ENCODE data around the gene FAM222B.

Gene FAM222B

GRCh38 chr17:28734712-28735241, 107.8 kb downstream of the FAM222B start:
- TF ChIP-seq CTCF (IDR thresholded peaks at IDR 0.05), result no peak

- TF ChIP-seq CTCF (IDR thresholded peaks at IDR 0.05), result no peak
Observed at GRCh38 chr17:28733346-28733745, 109.2 kb downstream of the FAM222B start.

- no peak for TF ChIP-seq CTCF (IDR thresholded peaks at IDR 0.05)
Observed at GRCh38 chr17:28729950-28730330, 112.7 kb downstream of the FAM222B start.

DNA sequence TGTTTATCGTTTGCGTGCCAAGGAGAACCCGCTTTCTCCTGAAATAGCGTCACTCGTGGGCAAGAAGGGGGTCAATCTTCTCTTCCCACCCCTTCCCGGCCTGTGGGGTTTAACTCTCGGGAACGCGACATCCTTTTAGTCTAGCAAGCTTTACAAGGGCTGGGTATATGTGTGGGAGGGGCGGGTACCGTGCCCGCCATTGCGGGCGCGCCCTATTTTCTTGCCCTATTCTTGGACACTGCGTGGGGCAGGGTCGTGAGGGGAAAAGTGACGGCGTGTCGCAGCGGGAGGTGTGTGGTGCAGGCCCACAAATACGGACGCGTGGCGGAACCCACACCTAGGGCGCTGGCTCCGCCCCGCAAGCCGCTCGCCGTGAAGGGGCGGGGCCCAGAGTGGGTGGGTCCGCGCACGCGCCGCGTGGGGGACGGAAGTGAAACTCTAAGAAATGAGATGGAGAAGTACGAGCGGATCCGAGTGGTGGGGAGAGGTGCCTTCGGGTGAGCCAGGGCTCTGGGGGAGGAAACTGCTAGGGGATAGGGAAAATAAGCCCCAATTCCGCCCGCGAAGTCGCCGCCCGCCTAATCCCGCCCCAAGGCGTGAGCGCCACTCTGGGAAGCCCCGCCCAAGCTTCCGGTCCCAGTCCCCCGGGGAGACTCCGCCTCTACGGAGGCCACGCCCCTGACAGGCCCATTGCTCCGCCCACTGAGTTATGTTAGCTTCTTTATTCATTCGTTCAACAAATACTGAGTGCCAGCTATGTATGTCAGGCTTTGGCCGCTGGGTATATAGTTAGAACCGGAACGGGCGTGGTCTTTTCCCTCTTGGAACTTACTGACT, 114.0 kb downstream of the FAM222B start, which contains the start of gene NEK8:
Gene NEK8, plus strand, starts transcription at position 425 of the 837 bp plus-strand sequence. Its CDS starts 26 bp downstream, at position 451.
- no peak for TF ChIP-seq CTCF (IDR thresholded peaks at IDR 0.05)

GRCh38 chr17:28726627-28727491, 115.7 kb downstream of the FAM222B start:
- TF ChIP-seq CTCF (IDR thresholded peaks at IDR 0.05), result peak; percentile 99

DNA sequence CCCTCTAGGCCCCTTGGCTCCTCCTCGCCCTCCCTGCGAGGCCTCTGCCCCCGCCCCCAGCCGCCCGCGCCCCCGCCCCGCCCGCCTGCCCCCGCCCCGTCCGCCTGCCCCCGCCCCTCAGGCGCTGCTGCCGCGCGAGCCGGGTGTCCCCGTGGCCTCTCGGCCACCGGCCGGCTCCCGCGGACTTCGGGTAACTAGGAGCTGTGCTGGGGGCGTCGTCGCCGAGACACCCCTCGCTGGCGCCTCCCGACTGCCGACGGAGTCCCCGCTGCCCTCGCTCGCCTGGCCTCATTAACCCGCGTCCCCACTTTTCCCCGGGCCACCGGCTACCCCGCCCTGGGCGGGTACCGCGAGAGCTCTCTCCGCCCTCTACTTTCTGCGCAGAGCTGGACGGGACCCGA, 116.4 kb downstream of the FAM222B start, which contains the start of gene TLCD1:
Gene TLCD1, minus strand, starts transcription at position 8 of the 401 bp plus-strand sequence. CDS start 136 bp downstream, outside the sequence.
- TF ChIP-seq CTCF (IDR thresholded peaks at IDR 0.05), result no peak

DNA sequence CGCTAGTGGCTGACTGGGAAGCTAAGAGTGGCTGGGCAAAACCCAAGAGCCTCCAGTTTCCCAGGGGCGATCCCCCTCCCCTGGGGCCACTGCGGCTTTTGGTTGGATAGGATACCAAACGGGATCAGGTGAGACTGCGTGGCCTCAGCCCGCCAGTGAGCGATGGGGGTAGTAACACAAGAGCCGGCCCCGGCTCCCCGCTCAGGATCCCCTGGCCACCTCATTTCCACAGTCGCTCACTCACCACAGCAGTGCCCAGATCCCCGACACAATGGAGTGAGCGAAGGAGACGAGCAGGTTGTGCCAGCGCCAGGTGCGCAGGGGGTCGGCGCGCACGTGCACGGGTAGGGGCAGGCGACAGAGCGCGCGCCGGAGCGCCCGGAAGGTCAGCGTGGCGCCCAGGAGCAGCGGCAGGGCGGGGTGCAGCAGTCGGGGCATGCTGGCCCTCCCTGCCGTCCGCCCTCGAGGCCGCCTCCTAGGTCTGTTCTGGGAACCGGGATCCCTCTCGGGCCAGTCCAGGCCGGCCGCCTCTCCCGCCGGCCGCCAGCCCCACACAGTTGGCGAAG, 116.8 kb downstream of the FAM222B start:
- no peak for TF ChIP-seq CTCF (IDR thresholded peaks at IDR 0.05)

All from LNCAP (cell line).